GOT3 (cell line): ENCODE measurements around the gene TDRKH.

Experiments
- DNase-seq: peaks from one replicate; lab custom pipeline; 2025; ENCODE audit warnings: mixed read lengths; lab: John Stamatoyannopoulos, UW

The TDRKH gene, protein sequence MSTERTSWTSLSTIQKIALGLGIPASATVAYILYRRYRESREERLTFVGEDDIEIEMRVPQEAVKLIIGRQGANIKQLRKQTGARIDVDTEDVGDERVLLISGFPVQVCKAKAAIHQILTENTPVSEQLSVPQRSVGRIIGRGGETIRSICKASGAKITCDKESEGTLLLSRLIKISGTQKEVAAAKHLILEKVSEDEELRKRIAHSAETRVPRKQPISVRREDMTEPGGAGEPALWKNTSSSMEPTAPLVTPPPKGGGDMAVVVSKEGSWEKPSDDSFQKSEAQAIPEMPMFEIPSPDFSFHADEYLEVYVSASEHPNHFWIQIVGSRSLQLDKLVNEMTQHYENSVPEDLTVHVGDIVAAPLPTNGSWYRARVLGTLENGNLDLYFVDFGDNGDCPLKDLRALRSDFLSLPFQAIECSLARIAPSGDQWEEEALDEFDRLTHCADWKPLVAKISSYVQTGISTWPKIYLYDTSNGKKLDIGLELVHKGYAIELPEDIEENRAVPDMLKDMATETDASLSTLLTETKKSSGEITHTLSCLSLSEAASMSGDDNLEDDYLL

DNA sequence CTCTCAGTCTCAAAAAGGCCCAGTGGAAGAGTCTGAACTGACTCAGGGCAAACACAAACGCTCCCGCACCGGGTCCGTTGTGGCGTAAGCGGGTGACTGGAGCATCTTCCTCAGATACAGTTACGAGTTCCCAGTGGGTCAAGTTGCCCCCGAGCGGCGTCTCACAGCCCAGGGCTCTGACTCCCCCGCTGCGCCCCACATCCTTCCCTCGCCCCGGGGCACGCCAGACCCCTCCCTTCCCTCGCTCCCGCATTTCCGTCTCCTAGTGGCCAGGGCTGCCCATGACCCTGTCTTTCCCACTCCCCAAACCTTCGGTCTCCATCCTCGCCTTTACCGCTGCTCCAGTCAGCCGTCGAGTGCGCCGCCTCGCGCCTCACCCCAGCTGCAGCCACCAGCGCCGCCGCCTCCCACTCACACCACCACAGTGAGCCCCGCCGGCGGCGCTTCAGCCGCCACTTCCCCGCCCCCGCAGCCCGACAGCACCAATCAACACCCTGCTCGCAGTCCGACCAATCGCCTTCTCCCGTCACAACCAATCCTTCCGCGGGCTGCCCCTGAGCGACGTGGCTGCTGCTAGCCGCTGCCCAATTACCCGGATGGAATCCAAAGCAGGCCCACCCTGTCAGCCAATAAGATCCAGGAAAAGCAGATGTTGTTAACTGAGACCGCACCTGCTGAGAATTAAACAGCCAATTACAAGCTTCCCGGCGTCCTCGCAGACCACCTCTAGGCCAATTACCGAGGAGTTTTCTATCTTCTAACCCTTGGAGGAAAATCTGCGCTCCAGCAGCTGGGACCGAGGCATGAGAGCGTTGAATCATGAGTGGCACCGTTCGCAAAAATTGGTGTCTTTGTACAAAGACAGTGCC is at the start of gene TDRKH:
TDRKH (minus strand) TSS at position 430 of the 869 bp plus-strand sequence. CDS start 7,478 bp downstream, outside the sequence.
- peak; percentile 95 for DNase-seq

DNA sequence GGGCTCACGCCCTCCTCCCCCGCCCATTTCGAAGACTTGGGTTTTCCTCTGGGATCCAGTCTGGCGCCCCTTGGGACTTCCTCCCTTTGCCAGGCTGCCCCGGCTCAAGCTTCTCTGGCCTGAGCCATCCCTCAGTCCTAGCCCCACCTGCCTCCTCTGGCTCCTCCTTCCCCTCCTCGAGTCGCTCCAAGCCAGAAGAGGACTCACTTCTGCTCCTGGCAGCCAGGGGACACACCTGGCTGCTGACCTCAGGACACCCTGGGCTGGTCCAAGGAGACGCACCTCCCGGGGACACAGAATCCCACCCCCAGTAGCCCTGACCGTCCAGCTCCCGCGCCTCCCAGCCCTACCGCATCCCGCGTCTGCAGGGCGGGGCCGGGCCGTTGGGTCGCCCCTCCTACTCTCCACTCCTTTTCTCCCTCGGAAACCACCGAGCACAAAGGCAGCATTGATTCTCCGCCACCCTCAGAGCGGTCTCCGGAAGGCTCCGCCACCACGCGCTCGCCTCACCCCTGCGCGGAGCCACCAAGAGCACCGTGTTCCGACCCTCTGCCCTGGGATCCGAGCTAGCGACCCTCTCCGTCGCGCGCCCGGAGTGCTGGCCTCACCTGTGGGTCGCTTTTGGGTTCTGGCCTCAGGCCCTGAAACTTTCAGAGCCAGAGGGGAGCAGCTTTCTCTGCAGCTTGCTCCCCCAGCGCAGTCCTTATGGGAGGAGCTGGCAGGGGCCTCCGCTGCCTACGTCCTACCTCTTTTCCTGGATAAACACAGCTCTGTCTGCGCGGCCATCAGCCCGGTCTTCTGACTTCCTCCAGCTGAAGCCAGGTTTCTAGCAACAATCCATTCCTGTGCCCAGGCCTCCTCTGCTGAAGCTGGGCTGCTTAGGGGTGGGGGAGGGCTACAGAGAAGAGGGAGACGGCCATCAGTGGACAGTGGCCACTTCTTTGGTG is 49.4 kb upstream of the TDRKH start, which contains the start of gene C2CD4D:
C2CD4D (minus strand) TSS at position 364 of the 947 bp plus-strand sequence. CDS start 831 bp downstream, outside the sequence.
- DNase-seq: no peak

DNA sequence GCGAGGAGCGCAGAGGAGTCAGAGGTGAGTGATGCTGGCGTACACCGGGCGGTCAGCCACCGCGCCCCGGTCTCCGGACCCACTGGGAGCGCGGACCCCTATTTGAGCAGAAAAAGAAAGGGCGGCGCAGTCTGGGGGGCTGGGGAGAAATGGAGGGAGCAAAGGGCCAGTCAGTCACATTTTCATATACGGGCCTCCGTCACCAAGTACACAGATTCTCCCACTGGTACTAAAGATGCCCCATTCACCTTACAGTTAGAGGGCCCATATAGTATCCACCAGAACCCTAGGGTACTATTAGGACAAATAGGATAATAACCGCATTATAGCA is 48.7 kb upstream of the TDRKH start:
- no peak for DNase-seq

DNA sequence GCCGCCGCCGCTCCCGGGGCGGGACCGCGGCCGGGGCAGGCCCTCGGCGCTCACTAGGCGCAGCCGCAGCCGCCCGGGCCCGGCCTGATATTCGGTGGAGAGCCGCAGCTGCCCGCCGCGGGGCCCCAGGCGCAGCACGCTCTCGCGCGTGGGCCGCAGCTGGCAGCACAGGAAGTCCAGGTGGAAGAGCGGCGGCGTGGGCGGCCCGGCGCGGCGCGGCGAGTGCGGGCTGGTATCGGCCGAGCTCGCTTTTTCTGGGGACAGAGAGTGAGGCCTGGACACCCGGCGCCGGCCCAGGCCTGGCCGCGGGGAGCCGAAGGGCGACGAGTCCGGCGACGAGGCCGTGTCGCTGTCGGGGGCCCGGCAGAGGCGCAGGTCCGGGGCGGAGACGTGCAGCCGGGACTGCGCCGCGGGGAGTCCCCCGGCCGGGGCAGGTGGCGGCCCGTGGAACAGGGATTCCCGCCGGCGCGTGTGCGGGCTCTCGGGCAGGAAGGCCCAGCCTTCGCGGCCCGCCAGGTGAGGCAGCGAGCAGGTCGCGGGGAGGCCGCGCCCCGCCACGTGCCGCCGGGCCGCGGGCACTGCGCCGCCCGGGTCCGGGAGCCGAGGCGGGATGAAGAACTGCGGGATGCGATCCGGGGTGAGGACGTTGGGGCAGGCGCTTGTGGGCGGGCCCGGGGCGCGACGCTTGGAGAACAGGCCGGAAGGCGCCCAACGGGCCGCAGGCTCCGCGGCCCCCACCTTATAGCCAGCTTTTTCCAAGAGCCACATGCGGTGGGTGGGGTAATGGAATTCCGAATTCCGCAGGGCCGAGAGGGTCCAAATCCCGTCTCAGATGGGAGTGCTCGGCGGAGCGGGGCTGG is 48.2 kb upstream of the TDRKH start:
- no peak for DNase-seq

DNA sequence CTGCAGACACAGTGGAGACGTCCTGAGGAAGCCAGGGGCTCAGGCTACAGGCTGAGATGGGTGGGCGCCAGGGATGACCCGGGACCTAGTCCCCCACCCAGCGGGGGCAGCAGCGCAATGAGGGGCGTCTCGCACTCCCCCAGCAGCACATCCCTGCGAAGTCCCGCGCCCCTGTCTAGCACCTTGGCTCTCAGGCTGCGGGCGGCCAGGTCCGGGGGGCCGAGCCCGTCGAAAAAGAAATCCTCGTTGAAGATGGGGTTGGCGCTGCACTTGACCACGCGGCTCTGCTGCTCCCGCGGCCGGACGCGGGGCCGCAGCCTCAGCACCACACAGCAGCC is 47.6 kb upstream of the TDRKH start:
- DNase-seq: no peak

DNA sequence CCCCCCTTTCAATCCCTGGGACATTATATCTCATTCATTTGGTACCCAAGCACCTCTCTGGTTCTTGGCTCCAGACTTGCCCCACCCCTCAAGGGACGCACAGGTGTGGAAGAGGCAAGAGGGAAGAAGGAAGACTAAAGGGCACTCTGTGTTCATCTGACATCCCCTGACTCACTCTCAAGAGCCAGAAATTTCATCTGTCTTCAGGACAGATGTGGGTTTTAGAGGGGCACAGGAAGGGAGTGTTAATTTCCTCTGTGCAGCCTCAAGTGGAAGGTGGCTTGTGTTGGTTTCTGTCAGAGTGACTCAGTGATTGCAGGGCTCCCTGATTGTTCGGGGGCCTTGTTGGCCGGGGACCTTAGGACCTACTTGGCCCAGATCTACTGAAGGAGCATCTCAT is 46.9 kb upstream of the TDRKH start:
- DNase-seq: no peak

DNA sequence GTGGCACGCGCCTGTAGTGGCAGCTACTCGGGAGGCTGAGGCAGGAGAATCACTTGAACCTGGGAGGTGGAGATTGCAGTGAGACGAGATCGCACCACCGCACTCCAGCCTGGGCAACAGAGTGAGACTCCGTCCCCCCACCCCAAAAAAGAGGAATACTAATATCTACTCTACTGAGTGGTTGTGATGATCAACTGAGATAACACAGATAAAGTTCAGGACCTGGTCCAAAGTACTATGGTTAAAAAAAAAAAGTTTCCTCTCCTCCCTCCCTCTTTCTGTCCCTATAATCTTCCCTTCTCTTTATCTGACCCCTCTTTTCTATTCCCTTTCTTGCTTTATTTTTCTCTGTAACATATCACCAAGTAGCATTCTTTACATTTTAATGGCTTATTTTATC is 45.3 kb upstream of the TDRKH start:
- DNase-seq: no peak

DNA sequence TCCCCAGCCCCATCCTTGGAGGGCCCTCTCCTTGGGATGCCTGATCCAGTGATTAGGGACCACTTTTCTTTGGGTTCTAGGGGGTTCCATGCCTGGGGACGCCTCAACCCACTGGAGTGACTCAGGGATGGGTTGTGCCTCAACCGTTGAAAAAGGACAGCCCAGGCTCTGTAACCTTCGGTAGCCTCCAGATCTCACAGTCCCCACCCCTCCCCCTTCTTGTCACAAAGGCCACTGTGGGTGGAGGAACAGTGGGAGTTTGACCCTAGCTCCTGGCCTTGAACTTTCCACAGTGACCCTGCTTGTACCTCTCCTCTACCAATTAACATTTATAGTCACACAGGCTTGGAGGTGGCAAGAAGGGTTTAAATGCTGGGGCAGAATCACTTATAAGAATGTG is 43.9 kb upstream of the TDRKH start:
- no peak for DNase-seq

DNA sequence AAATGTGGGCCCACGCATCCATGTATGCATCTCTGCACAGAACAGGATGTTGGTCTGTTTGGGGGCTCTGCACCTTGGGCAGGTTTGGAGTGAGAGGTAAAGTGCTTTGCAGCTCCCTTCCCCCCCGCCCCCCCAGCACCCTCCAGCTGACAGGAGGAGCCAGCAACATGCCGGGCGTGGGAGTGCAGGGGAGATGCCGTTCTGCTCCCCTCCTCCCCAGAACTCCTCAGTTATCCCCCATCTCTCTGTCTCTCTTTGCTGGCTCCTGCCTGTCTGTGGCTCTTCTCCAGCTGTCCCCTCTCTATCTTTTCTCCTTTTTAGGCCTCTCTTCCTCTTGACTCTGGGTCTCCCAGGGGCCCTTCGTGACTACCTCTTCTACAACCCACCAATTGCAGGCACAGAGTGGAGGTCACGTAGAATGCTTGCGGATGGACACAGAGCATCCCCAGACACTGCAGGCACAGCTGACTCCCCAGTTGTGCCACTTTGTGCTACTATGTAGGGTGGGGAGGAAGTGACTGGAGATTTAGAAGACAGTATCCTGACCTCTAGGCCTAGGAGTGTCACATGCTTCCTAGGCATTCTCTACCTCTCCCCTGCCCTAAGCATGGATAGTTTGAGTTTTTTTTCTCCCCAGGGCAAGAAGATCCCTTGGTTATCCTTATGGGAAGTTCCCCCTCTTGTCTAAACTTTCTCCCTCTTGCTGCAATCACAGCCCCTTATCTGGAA is 43.0 kb upstream of the TDRKH start:
- DNase-seq: no peak

DNA sequence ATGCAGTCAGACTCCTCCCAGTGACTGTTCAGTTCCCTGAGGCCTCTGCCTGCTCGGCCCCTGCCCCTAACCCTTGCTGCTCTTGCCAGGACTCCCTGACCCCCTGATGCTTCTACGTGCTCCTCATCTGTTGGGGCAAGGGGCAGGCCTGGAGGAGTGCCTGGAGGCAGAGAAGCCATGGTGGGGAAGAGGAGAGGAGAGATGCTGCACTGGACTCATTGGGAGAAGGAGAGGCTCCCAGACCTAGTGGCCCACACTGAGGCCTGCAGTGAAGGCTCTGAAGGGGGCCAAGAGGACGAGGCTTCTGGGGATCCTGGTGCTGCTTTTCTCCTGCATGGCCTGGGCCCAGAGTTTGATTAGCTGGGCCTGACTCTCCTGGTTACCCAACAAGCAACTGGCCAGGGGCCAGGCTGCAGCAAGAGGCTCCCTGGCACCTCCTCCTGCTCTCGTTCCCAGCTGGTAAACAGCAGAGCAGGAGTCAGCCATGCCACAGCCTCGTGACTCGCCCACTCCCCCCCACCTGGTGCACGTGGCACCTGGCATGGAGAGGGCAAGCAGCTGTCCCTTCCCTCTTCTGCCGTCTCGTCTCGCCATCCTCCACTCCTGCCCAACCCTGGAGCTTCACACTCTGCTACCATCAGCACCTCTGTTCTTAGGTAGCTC is 42.1 kb upstream of the TDRKH start:
- no peak for DNase-seq

DNA sequence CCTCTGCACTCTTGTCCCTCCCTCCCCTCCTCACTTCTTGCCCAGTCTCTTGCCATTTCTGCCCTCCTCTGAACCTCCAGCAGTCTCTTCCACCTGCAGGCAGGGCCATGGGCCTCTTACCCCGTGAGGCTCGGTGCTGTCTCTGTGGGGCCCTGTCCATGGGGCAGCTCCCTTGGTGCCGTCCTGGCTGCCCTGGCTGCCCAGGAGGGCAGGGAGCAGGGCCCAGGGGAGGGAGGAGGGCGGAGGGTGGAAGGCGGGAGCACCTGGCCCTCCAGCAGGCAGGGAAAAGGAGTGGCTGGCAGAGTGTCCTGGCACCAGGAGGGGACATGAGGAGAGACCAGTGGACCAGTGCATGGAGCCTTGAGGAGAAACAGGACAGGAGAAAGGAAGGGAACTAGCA is 41.3 kb upstream of the TDRKH start, which contains the start of gene RORC:
RORC (minus strand) TSS at position 198 of the 400 bp plus-strand sequence; CDS start at position 160, 38 bp downstream.
- DNase-seq: no peak

DNA sequence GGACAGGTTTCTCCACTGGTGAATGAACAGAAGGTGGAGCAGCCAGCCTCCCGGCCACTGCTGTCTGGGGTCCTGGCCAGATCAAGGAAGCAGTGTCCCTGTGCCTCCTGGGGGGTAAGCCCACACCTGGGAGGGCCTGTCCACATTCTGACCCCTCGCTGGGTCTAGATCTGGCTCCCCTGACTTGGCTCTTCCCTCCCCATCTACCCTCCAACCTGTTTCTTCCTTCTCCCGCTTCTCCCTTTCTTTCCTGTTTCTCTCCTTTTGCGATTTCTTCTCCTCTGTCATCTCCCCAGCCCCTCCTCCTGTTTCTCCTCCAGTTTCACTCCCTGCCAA is 40.9 kb upstream of the TDRKH start:
- DNase-seq: no peak

DNA sequence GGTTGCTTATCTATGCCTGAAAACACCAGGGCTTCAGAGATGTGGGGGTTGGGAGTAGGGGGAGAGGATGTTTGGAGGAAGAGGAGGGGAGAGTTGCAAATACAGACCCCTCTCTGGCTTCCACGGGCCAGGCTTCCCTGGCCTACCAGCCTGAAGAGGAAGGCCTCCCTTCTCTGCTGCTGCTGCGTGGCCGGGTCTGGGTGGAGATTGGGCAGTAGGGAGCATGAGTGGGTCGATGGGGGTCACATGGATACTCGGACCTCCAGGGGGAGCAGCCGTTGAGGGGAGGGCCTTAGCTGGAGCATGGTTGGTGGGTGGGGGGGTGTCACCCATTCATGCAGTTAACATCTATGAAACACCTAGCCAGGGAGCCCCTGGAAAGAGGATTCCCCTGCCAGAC is 39.8 kb upstream of the TDRKH start:
- DNase-seq: no peak

DNA sequence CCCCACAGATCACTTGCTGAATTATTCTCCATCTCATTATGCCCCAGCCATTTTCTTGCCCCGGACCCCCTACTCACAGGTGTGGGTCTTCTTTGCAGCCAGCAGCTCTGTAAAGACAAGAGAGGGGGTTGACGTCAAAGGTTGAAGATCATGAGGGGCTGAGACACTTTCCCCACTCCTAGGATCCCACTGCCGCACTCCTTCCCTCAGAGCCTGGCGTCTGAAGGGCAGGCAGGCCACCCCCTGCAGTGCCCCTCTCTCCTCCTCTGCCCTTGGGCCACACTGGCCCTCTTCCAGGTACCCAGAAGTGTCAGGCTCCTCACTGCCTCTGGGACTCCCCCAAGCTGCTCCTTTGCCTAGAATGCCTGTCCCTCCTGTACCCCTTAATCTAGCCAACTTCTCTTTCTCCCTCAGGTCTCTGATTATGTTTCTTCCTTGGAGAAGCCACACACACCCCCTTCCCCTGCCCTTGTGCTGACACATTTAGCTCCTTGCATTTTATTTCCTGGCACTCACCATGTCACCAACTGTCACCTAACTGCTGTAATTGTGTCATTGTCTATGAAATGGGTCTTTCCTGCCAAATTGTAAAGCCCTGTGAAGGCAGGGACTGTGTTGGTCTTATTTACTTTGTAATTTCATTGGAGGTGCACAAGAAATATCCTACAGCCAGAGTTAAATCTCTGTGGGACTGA is 39.2 kb upstream of the TDRKH start:
- DNase-seq: no peak

DNA sequence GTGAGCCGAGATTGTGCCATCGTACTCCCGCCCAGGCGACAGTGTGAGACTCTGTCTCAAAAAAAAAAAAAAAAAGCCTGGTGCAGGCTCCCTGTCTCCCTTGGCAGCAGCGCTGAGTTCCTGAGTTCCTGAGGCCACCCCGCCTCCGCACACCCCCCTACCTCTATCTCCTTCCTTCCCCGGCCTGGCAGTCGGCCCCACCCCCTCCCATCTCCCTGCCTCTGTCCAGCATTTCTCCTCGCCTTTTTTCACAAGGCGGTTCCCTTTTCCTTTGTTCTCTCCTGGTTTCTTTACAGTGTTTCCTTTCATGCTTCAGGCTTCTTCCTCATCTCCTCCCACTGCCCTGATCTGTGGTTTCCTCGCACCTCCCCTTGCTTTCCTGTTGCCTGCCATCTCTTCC is 38.6 kb upstream of the TDRKH start:
- DNase-seq: no peak

DNA sequence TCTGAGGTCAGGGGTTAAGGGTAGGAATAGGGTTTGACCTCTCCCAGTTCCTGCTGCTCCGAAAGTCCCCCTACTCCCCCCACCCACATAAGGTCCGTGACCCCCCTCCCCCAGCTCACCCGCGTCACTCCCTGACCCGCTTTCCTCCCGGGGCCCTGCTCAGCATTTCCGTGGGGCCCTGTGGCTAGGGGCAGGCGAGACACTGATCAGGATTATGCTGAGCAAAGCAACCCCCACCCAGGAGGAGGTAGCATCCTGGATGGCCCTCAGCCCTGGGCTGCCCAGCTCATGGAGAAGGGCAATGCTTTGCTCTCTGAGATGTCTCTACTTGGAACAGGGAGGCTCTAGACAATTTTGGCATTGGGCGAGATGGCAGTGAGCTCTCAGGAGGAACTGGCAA is 37.6 kb upstream of the TDRKH start:
- no peak for DNase-seq

DNA sequence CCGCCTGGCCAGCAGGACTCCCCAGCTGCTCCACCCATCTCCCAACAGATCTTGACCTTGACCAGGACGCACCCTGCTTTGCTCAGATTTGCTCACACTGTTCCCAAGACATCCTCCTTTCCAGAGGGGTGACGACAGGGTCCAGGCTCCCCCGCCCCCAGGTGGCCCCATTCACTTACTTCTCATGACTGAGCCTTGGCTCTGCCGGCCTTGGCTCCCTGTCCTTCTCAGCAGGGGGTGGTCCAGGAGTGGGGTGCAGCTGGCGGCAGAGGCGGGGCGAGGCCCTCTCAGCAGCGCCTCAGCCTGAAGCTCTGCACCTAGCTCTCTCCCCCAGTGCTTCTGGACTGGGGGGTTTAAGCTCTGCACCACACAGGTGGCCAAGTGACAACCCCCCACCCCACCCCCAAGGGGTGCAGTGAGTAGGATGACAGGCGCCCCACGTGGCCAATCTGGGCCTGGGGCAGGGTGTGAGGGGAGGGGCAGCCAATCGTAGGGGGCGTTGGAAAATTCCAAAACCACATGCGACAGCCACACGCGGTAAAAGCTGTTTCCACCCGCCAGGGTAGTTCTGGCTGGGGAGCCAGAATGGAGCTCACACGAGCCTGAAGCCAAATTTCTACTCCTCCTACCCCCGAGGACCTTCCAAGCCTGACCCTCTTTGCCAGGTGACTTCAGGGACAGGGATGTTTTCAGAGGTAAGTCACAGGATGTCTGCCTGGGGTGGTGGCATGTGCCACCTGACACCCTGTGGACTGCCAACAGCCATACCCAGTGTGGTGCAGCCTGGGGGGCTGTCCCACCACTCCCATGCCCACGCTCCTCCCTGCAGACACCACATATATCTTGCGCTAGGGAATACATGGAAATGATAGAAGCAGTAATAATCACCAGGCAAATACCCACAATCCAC is 35.7 kb upstream of the TDRKH start:
- DNase-seq: no peak

DNA sequence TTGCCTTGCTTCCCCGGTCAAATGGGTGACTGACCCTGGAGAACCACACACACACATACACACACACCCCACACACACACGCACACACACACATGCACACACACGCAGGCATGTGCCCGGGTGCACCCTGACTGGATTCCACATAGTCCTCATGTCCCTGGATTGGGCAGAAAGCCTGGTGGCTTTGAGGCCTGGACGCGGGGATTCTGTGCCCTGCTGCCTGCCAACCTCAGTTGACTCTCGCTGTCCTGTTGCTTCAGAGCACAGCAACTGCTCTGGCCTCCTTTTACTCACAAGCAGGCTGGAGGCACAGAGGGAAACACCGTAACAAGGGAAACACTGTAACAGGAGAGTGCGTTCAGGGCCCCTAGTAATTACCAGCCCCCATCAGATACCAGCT is 34.9 kb upstream of the TDRKH start:
- no peak for DNase-seq
